Astrocyte (in vitro differentiated cells and primary cell): ENCODE data around the gene FAM210A. TPM values are rescaled to one million over a fixed set of nuclear protein-coding genes. Genes with fewer than 3 reads are reported as not detected.

ENCODE experiments used
- DNase-seq: peaks from one replicate; pipeline ENCODE4 v3.0.0-alpha.2; 2010; ENCODE audit warnings: low read depth
- FAIRE-seq: peaks from 2 replicates; lab custom pipeline; 2011; peaks lifted over from hg19 to GRCh38; lab: Jason Lieb, UNC
- H2AFZ ChIP-seq: 2 replicates; pipeline ENCODE4 v1.6.0; 2012; ENCODE audit warnings: low read depth, low read length, inconsistent platforms
- H3K27ac ChIP-seq: 2 replicates; pipeline ENCODE4 v1.5.1; 2011; ENCODE audit warnings: low read depth, low read length, inconsistent platforms
- H3K27me3 ChIP-seq: 2 replicates; pipeline ENCODE4 v1.6.0; 2011; ENCODE audit warnings: low read length, inconsistent platforms; ENCODE audit not compliant: insufficient read depth
- H3K36me3 ChIP-seq: 2 replicates; pipeline ENCODE4 v1.5.1; 2011; ENCODE audit warnings: low read length, inconsistent platforms; ENCODE audit not compliant: insufficient read depth
- H3K4me1 ChIP-seq: 2 replicates; pipeline ENCODE4 v1.5.1; 2011; ENCODE audit warnings: low read length, inconsistent platforms; ENCODE audit not compliant: insufficient read depth
- H3K4me2 ChIP-seq: 2 replicates; pipeline ENCODE4 v1.6.0; 2012; ENCODE audit warnings: low read length, inconsistent platforms
- H3K4me3 ChIP-seq: 2 replicates; pipeline ENCODE4 v1.5.1; 2011; ENCODE audit warnings: low read depth, mild to moderate bottlenecking, low read length, inconsistent platforms; ENCODE audit not compliant: insufficient read depth
- H3K79me2 ChIP-seq: 2 replicates; pipeline ENCODE4 v1.6.0; 2012; ENCODE audit warnings: mild to moderate bottlenecking, low read length, inconsistent platforms; ENCODE audit not compliant: insufficient read depth
- H3K9ac ChIP-seq: 2 replicates; pipeline ENCODE4 v1.6.0; 2012; ENCODE audit warnings: mild to moderate bottlenecking, low read length, inconsistent platforms
- H3K9me3 ChIP-seq: 2 replicates; pipeline ENCODE4 v1.5.1; 2012; ENCODE audit warnings: low read depth, mild to moderate bottlenecking, low read length, inconsistent platforms; ENCODE audit not compliant: insufficient read depth
- H4K20me1 ChIP-seq: 2 replicates; pipeline ENCODE4 v1.6.0; 2012; ENCODE audit warnings: low read length, inconsistent platforms; ENCODE audit not compliant: insufficient read depth
- H3K27ac Mint-ChIP-seq: one replicate; pipeline ENCODE4 v1.8.0; 2021; ENCODE audit warnings: mild to moderate bottlenecking, mixed read lengths; ENCODE audit not compliant: unreplicated experiment
- H3K27me3 Mint-ChIP-seq: one replicate; pipeline ENCODE4 v1.8.0; 2021; ENCODE audit warnings: low read depth, mixed read lengths; ENCODE audit not compliant: unreplicated experiment
- H3K36me3 Mint-ChIP-seq: one replicate; pipeline ENCODE4 v1.8.0; 2021; ENCODE audit warnings: low read depth, mixed read lengths; ENCODE audit not compliant: unreplicated experiment
- H3K4me1 Mint-ChIP-seq: one replicate; pipeline ENCODE4 v1.8.0; 2021; ENCODE audit warnings: low read depth, mixed read lengths; ENCODE audit not compliant: unreplicated experiment
- H3K4me3 Mint-ChIP-seq: one replicate; pipeline ENCODE4 v1.8.0; 2021; ENCODE audit warnings: mild to moderate bottlenecking, moderate library complexity, mixed read lengths; ENCODE audit not compliant: unreplicated experiment
- H3K9me3 Mint-ChIP-seq: one replicate; pipeline ENCODE4 v1.8.0; 2021; ENCODE audit warnings: mild to moderate bottlenecking, mixed read lengths; ENCODE audit not compliant: unreplicated experiment
- CTCF ChIP-seq: IDR thresholded peaks from 2 replicates; pipeline ENCODE4 v1.5.1; 2011; ENCODE audit warnings: low read depth, mild to moderate bottlenecking, inconsistent platforms, low read length, moderate library complexity; ENCODE audit not compliant: insufficient read depth
- EZH2 ChIP-seq: IDR thresholded peaks from 2 replicates; pipeline ENCODE4 v1.6.1; 2012; ENCODE audit warnings: mild to moderate bottlenecking, low read length, inconsistent platforms; ENCODE audit not compliant: insufficient read depth
- total RNA-seq: library from RNA; stranded (reverse); gene quantifications from 2 replicates; pipeline ENCODE4 v1.2.1, GENCODE V29; 2021

FAM210A gene
- total RNA-seq, 1 donor from 2014 or later: 21.9 TPM

GRCh38 chr18:13647761-13648160, 78.6 kb downstream of the FAM210A start:
- Histone ChIP-seq H3K79me2 (no peaks in the 10 kb centered on the region), H2AFZ (no peak overlapping the region), H3K4me1 (no peaks in the 10 kb centered on the region), H3K9ac (no peak overlapping the region), H3K9me3 (no peaks in the 10 kb centered on the region), H3K27me3 (no peaks in the 10 kb centered on the region), H4K20me1 (no peaks in the 10 kb centered on the region), H3K36me3 (no peaks in the 10 kb centered on the region), H3K27ac (no peak overlapping the region), H3K4me2 (no peak overlapping the region), H3K4me3 (no peak overlapping the region)
- TF ChIP-seq CTCF (no peak), EZH2 (no peak)
- H3K4me3 Mint-ChIP-seq: no peak overlapping the region
- DNase-seq (no peak), FAIRE-seq (no peak)
- H3K36me3 Mint-ChIP-seq: peaks cover 6% of the 10 kb centered on the region
- no peak overlapping the region for H3K27ac Mint-ChIP-seq
- H3K4me1 Mint-ChIP-seq: peaks cover 7% of the 10 kb centered on the region
- peaks cover 3% of the 10 kb centered on the region for H3K9me3 Mint-ChIP-seq
- H3K27me3 Mint-ChIP-seq: peaks cover 1% of the 10 kb centered on the region

- no peak overlapping the region for H3K27ac ChIP-seq
- H3K27me3 ChIP-seq: no peaks in the 10 kb centered on the region
- H4K20me1 ChIP-seq: no peaks in the 10 kb centered on the region
- no peak overlapping the region for H3K9ac ChIP-seq
- FAIRE-seq (no peak), DNase-seq (no peak)
- no peak overlapping the region for H3K4me2 ChIP-seq
- no peaks in the 10 kb centered on the region for H3K9me3 ChIP-seq
- H3K4me3 ChIP-seq: no peak overlapping the region
- Mint-ChIP-seq H3K4me3 (no peak overlapping the region), H3K27ac (no peak overlapping the region), H3K4me1 (peaks cover 7% of the 10 kb centered on the region), H3K9me3 (peaks cover 3% of the 10 kb centered on the region), H3K27me3 (peaks cover 3% of the 10 kb centered on the region), H3K36me3 (peaks cover 6% of the 10 kb centered on the region)
- TF ChIP-seq EZH2 (no peak), CTCF (no peak)
- H2AFZ ChIP-seq: no peak overlapping the region
- H3K4me1 ChIP-seq: no peaks in the 10 kb centered on the region
- H3K79me2 ChIP-seq: no peaks in the 10 kb centered on the region
- no peaks in the 10 kb centered on the region for H3K36me3 ChIP-seq
Measured at GRCh38 chr18:13646633-13647032, 79.7 kb downstream of the FAM210A start.

GRCh38 chr18:13645093-13645492, 81.3 kb downstream of the FAM210A start:
- H3K27me3 Mint-ChIP-seq: peaks cover 9% of the 10 kb centered on the region
- peaks cover 7% of the 10 kb centered on the region for H3K9me3 Mint-ChIP-seq
- Histone ChIP-seq H3K9ac (no peak overlapping the region), H3K9me3 (no peaks in the 10 kb centered on the region), H3K4me3 (no peak overlapping the region), H3K4me2 (no peak overlapping the region), H3K27me3 (peaks cover 6% of the 10 kb centered on the region), H3K4me1 (no peaks in the 10 kb centered on the region), H4K20me1 (no peaks in the 10 kb centered on the region), H3K36me3 (no peaks in the 10 kb centered on the region), H3K79me2 (no peaks in the 10 kb centered on the region), H2AFZ (no peak overlapping the region), H3K27ac (no peak overlapping the region)
- no peak overlapping the region for H3K27ac Mint-ChIP-seq
- TF ChIP-seq EZH2: no peak
- no peak for TF ChIP-seq CTCF
- DNase-seq (no peak), FAIRE-seq (no peak)
- H3K36me3 Mint-ChIP-seq: peaks cover 6% of the 10 kb centered on the region
- H3K4me1 Mint-ChIP-seq: peaks cover 7% of the 10 kb centered on the region
- no peak overlapping the region for H3K4me3 Mint-ChIP-seq
